ENCODE results near the gene COL8A2.
A peak's percentile ranks its signal among the peaks of the same experiment; 100 is the strongest.

COL8A2 gene

DNA sequence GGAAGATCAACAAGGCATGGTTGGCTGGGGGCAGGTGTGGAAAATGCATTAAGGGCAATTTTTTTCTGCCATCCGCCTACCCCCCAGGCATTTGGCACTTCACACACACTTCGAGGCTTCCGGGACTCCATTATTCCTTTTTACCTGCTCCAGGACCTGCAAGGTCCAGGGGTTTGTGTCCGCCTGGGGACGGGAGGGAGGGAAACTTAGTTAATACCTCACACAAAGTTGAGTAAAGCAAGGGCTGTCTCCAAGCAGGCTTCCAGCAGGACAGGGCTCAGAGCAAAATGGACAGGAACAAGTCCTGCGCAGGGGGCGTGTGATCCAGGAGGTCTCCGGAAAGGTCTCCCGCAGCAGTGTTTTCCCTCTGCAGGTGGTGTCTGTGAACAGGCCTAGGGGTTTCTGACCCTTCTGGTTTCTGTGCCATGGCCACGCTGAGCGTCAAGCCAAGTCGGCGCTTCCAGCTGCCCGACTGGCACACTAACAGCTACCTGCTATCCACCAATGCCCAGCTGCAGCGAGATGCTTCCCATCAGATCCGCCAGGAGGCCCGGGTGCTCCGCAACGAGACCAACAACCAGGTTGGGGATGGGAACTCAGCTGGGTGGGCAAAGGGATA is 40.4 kb downstream of the COL8A2 start:
- H3K4me2 ChIP-seq (ENCODE audit: low read length) = peak overlapping the region; percentile 66
- no peaks in the 10 kb centered on the region for H4K20me1 ChIP-seq (ENCODE audit: insufficient read depth, low read length)
- H3K9me2 ChIP-seq (ENCODE audit: low read depth, low read length) = no peaks in the 10 kb centered on the region
- H3F3A ChIP-seq (ENCODE audit: insufficient read depth, low read length) = no peaks in the 10 kb centered on the region
- no peak for TF ChIP-seq EZH2 (IDR thresholded peaks at IDR 0.05; ENCODE audit: borderline replicate concordance, low read length)
- TF ChIP-seq, protein P1, sequence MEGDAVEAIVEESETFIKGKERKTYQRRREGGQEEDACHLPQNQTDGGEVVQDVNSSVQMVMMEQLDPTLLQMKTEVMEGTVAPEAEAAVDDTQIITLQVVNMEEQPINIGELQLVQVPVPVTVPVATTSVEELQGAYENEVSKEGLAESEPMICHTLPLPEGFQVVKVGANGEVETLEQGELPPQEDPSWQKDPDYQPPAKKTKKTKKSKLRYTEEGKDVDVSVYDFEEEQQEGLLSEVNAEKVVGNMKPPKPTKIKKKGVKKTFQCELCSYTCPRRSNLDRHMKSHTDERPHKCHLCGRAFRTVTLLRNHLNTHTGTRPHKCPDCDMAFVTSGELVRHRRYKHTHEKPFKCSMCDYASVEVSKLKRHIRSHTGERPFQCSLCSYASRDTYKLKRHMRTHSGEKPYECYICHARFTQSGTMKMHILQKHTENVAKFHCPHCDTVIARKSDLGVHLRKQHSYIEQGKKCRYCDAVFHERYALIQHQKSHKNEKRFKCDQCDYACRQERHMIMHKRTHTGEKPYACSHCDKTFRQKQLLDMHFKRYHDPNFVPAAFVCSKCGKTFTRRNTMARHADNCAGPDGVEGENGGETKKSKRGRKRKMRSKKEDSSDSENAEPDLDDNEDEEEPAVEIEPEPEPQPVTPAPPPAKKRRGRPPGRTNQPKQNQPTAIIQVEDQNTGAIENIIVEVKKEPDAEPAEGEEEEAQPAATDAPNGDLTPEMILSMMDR (IDR thresholded peaks at IDR 0.05; ENCODE audit: low read length) = no peak
- no peaks in the 10 kb centered on the region for H3K9me3 ChIP-seq (ENCODE audit: low read length)
- peak overlapping the region; percentile 9; the same call in 1 of the 2 replicates for H3K9ac ChIP-seq (ENCODE audit: low read length)
- peak overlapping the region; percentile 49 for H3K4me3 ChIP-seq (ENCODE audit: low read depth, low read length, poor library complexity, severe bottlenecking)
- peaks cover 5% of the 10 kb centered on the region; the same call in 1 of the 2 replicates for H3K27me3 ChIP-seq (ENCODE audit: insufficient read depth, low read length)
- H2AFZ ChIP-seq (ENCODE audit: low read length) = no peak overlapping the region
- H3K27ac ChIP-seq (ENCODE audit: low read depth, low read length, poor library complexity, severe bottlenecking) = no peak overlapping the region
- peaks cover 20% of the 10 kb centered on the region for H3K4me1 ChIP-seq (ENCODE audit: insufficient read depth, low read length, severe bottlenecking)
- H3K79me2 ChIP-seq (ENCODE audit: insufficient read depth, low read length) = no peaks in the 10 kb centered on the region
- no peaks in the 10 kb centered on the region for H3K36me3 ChIP-seq (ENCODE audit: insufficient read depth, low read length)

GRCh38 chr1:36083635-36084496 is 41.2 kb downstream of the COL8A2 start, which contains the start of gene TEKT2:
Gene TEKT2 (plus strand): TSS chr1:36084094. CDS start chr1:36084922, 828 bp downstream.
- Histone ChIP-seq H3K79me2 (ENCODE audit: insufficient read depth, low read length) (no peaks in the 10 kb centered on the region), H3F3A (ENCODE audit: insufficient read depth, low read length) (no peaks in the 10 kb centered on the region), H3K4me2 (ENCODE audit: low read length) (peak within 1 kb of the TSS; percentile 66), H3K9me3 (ENCODE audit: low read length) (no peaks in the 10 kb centered on the region), H3K36me3 (ENCODE audit: insufficient read depth, low read length) (no peaks in the 10 kb centered on the region), H3K4me3 (ENCODE audit: low read depth, low read length, poor library complexity, severe bottlenecking) (peak within 1 kb of the TSS; percentile 49), H3K27me3 (ENCODE audit: insufficient read depth, low read length) (peaks cover 5% of the 10 kb centered on the region; the same call in 1 of the 2 replicates), H3K9me2 (ENCODE audit: low read depth, low read length) (no peaks in the 10 kb centered on the region), H3K27ac (ENCODE audit: low read depth, low read length, poor library complexity, severe bottlenecking) (no peak within 1 kb of the TSS), H2AFZ (ENCODE audit: low read length) (no peak within 1 kb of the TSS), H4K20me1 (ENCODE audit: insufficient read depth, low read length) (no peaks in the 10 kb centered on the region), H3K4me1 (ENCODE audit: insufficient read depth, low read length, severe bottlenecking) (peaks cover 16% of the 10 kb centered on the region), H3K9ac (ENCODE audit: low read length) (peak within 1 kb of the TSS; percentile 9; the same call in 1 of the 2 replicates)
- TF ChIP-seq, protein P1 (IDR thresholded peaks at IDR 0.05; ENCODE audit: low read length) = no peak
- no peak for TF ChIP-seq EZH2 (IDR thresholded peaks at IDR 0.05; ENCODE audit: borderline replicate concordance, low read length)

DNA sequence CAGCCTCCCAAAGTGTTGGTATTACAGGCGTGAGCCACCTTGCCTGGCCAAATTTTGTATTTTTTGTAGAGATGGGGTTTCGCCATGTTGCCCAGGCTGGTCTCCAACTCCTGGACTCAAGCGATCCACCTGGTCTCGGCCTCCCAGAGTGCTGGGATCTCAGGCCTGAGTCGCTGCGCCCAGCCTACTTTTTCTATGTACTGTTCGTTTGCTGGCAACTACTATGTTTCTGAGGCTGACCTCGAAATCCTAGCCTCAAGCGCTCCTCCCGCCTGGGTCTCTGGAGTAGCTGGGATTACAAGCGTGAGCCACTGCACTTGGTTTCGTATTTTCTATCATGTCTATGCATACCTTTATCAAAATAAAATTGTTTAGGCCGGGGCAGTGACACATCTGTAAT is 41.8 kb downstream of the COL8A2 start:
- H3K27me3 ChIP-seq (ENCODE audit: insufficient read depth, low read length) = peaks cover 5% of the 10 kb centered on the region; the same call in 1 of the 2 replicates
- no peaks in the 10 kb centered on the region for H3K79me2 ChIP-seq (ENCODE audit: insufficient read depth, low read length)
- no peaks in the 10 kb centered on the region for H3K36me3 ChIP-seq (ENCODE audit: insufficient read depth, low read length)
- no peak for TF ChIP-seq EZH2 (IDR thresholded peaks at IDR 0.05; ENCODE audit: borderline replicate concordance, low read length)
- no peak overlapping the region for H3K9ac ChIP-seq (ENCODE audit: low read length)
- no peak overlapping the region for H3K4me3 ChIP-seq (ENCODE audit: low read depth, low read length, poor library complexity, severe bottlenecking)
- no peak overlapping the region for H3K4me2 ChIP-seq (ENCODE audit: low read length)
- no peaks in the 10 kb centered on the region for H3F3A ChIP-seq (ENCODE audit: insufficient read depth, low read length)
- H3K9me2 ChIP-seq (ENCODE audit: low read depth, low read length) = no peaks in the 10 kb centered on the region
- H3K9me3 ChIP-seq (ENCODE audit: low read length) = no peaks in the 10 kb centered on the region
- peaks cover 13% of the 10 kb centered on the region for H3K4me1 ChIP-seq (ENCODE audit: insufficient read depth, low read length, severe bottlenecking)
- H4K20me1 ChIP-seq (ENCODE audit: insufficient read depth, low read length) = no peaks in the 10 kb centered on the region
- no peak overlapping the region for H3K27ac ChIP-seq (ENCODE audit: low read depth, low read length, poor library complexity, severe bottlenecking)
- H2AFZ ChIP-seq (ENCODE audit: low read length) = no peak overlapping the region

All from OCI-LY1 (cell line).